Stimulated activated CD8-positive, alpha-beta memory T cell treated with anti-CD3 and anti-CD28 coated beads, Interleukin-12 subunit alpha, Interleukin-12 subunit beta, amount 100 ng/mL, for 24 hours (primary cell): ENCODE data around the gene OR1I1.

ENCODE experiments used
- DNase-seq: peaks from one replicate; pipeline ENCODE4 v3.0.0-alpha.2; 2020; ENCODE audit errors: extremely low read depth

Gene OR1I1

DNA sequence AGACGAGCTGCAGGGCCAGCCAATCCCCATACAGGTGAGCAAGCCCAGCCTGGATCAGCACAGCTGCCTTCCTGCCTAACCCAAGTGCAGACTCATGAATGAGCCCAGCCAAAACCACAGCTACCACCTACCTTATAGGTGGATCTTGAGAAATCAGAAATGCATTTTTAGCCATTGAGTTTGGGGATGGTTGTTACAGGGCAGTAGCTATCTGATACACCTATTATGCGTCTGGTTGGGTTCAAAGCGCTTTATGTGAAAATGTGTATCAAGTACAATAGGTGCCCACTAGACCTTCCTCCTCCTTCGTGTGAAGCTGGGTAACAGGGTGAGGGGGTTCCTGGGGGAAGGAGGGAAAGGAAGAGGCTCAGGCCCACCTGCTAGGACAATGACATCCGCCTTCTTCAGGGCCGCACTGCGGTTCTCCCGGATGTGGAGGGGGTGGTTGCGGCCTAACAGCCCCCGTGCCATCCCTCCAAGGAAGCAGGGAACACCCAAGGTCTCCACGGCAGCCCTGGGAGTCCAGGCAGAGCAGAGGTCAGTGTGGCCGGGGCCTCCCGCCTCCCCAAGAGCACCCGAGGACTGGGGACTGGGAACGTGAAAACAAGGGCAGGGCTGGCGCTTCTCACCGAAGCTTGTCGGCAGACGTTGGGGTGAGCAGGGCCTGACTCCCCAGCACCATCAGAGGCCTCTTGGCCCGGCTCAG lies 36.9 kb downstream of the OR1I1 start:
- no peak for DNase-seq

DNA sequence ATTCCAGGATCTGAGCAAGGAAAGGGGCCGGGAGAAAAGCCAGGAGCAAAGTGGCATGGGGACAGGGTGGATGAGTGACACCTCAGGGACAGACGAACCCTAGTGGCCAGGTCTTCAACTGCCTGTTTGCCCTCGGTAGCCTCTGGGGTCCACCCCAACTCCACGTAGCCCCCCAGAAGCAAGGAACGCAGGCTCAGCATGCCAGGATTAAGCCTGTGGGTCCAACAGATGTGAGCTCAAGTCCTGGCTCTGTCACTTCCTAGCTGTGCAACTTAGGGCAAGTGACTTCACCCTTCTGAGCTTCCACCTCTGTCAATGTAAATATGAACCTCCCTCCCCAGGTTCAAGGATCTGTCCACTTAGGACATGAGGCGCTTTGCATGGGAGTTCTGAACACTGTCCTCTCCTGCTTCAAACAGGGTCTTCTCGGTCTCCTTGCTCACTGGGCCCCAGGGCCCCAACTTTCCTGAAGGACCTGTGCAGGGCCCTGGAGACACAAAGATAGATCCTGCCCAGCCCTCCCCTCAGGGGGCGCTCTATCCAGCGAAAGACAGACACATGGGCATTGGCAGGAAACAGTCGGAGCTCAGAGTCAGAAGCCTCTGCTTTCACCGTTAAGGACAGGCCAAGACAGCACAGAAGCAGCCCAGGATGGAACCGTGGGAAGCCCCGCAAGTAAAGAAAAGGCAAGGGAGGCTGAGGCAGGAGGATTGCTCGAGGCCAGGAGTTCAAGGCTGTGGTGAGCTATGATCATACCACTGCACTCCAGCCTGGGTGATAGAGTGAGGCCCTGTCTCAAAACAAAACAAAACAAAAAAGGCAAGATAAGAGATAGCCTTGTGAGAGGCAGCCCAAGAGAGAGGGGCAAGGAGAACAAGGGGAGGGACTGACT lies 38.4 kb downstream of the OR1I1 start:
- no peak for DNase-seq

DNA sequence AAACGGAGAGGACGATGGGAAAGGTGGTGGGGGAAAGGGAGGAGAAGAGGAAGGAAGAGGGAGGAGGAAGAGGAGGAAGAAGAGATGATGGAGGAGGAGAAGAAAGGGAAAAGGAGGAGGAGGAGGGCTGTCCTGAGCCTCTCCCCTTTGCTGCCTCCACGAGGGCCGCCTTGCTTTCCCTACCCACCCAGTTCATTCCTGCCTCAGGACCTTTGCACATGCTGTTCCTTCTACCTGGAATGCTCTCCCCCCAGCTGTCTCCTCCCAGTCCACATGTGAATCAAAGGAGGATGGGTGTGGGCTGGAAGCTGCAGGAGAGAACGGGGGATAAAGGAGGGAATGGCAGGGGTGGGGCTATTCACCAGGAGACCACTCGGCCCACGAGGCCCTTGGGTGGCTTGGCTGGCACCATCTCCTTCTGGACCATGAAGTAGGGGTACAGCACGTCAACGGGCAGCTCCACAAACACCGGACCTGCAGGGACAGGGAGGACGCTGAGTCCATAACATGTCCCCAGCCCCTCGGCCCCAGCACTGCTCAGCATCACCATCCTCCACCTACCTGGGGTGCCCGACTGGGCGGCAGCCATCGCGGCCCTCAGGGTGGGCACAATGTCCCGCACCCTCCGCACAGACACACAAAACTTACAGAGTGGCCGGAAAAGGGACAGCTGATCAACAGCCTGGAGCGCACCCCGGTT lies 40.5 kb downstream of the OR1I1 start:
- no peak for DNase-seq

DNA sequence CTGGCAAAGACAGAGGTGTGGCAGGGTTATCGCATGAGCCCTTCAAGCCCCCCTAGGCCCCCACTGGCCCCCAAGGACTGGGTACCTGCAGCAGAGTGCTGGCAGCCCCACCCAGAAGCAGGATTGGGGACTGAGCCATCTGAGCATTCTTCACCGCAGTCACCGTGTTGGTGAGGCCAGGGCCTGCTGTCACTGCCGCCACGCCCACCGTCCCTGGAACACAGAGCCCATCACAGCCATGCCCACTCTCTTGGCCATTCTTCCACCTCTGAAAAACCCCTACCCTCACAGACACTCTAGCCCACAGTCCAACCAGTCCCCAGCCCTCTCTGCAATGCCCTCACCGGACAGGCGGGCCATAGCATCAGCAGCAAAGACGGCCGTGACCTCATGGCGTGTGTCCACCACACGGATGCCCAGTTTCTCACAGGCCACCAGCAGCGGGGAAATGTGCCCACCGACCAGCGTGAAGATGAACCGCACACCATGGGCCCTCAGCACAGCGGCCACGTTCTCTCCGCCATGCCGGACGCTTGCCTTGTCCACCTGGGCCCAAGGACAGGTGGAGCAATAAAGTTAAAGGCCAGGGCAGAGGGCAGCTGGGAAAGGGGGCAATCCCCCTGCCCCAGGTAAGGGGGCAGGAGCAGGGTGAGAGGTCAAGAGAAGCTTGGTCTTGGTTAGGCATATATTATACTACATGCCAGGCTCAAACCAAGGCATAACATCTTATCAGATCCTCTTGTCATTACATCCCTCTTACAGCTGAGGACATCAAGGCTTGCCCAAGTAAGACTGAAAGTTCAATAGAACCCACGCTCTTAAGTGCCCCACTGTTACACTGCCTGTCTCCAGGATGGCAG lies 41.2 kb downstream of the OR1I1 start:
- no peak for DNase-seq

DNA sequence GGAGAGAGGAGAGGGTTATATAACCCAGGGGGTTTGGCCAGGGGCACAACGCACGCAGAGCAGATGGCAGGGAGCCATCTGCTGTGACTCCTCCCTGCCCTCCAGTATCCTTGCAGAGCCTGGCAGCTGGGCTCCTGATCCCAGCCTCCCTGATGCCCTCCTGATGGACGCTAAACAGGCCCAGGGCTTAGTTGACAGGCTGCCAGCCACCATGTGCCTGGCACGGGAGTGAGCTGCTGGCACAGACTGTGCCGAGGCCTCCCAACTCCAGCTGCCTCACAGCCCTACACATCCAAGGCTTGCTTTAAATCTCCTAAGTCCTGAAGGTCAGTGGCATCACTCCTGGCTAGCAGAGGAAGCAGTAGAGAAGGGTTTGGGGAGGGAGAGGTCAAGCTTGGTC lies 41.9 kb downstream of the OR1I1 start:
- DNase-seq = no peak

DNA sequence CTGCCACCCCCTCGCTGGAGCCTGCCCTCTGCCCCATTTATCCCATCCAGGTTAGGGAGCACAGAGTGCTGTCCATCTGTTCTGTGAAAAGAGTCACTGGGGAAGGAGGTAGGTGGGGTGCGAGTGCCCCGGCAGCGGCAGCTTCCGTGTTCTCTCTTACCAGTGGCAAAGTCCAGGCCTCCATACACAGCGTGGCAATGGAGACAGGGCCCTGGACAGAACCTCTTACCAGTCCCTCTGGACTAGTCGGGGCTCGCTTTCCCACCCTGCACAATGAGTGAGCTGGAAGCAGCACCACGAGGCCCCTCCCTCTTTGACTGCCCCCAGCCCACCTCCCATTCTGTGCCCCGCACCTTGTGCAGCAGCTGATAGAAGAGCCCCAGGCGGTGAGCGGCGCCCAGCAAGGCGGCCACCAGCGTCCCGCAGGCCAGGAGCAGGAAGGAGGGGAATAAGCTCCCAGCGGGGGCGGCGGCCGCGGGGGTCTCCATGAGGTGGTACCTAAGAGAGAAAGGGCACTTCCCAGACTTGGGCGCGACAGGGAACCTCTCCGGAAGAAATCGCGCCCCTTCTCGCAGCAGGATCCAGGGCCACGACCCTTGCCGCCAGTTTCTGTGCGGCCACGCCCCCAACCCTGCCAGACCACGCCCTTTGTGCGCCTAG lies 42.7 kb downstream of the OR1I1 start:
- DNase-seq = no peak

DNA sequence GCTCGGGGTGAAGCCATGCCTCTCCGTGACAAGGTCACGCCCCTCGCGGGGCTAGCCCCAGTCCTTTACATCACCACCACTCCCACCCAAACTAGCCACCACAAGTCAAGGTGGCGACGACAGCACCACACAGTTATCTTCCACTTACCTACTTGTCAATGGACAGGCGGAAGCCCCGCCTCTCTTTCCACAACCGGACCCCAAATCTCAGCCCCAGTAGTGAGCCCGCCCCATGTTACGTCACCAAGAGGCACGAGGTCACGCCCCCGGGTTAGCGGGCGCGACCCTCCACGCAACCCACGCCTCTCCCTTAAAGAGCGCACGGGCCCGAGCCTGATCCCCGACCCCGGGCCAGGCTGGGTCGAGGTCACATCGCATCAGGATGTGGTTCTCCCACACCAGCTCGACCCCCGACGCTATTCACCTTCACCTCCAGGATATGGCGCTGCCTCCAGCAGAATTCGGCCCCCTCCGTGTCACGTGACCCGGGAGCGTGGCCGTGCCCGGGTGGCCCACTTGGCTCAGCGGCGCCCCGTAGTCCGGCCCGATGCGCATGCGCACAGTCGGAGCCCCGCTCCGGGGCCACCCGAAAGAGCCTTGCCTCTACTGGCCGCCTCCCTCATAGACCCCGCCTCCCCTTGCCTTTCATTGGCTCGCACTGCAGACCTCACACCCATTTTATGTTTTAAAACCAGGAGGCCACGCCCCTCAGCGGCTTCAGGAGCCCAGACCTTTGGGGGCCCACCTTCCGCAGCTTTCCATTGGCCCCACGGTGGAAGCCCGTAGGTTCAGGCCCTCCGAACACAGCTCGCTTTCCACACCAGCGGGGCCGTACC lies 43.4 kb downstream of the OR1I1 start:
- DNase-seq = peak; percentile 97

DNA sequence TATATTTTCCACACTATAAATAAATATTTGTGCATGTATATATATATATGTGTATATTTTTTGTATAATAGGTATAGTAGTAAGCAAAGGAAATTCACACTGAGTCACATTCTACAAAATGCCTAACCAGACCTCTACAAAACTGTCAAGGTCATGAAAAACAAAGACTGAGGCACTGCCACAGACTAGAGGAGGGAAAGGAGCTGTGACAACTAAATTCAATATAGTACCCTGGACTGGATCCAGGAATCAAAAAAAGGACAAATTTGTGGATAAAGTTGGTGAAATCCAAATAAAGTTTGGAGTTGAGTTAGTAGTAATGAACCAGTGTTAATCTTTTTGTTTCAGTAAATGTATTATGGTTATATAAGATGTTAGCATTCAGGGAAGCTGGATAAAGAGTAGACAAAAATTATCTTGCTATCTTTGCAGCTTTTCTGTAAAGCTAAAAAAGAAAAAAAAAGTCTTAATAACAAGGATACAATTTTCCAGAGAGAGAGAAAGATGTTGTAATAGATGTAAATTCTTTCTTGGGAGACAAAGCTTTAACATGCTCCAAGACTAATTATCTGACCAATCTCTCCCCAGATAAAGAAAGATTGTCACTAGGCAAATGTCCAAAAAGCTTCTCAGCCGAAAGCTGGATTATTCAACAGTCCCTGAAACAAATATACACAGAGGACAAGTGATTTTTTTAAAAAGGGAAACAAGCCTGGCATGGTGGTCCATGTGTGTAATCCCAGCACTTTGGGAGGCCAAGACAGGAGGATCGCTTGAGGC lies 44.3 kb downstream of the OR1I1 start:
- DNase-seq = no peak

DNA sequence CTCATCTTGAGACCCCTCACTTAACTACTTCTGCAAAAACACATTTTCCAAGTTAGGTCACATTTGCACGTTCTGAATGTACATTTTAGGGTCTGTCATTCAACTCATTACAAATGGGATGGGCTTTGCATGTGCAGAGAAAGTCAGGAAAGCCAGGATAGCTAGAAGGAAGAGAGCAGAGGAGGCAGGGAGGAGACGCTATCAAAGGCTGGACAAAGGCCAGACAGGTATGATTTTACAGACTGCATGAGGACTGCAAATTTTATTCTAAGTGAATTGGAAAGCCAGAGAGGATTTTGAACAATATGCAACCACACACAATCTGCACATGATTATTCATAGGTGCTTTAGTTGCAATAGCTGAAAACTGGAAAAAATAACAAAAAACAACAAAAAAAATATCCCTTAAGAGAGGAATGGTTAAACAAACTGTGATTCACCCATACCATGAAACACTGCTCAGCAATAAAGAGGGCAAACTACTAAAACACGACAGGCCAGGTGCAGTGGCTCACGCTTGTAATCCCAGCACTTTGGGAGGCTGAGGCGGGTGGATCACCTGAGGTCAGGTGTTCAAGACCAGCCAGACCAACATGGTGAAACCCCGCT lies 46.3 kb downstream of the OR1I1 start:
- no peak for DNase-seq

DNA sequence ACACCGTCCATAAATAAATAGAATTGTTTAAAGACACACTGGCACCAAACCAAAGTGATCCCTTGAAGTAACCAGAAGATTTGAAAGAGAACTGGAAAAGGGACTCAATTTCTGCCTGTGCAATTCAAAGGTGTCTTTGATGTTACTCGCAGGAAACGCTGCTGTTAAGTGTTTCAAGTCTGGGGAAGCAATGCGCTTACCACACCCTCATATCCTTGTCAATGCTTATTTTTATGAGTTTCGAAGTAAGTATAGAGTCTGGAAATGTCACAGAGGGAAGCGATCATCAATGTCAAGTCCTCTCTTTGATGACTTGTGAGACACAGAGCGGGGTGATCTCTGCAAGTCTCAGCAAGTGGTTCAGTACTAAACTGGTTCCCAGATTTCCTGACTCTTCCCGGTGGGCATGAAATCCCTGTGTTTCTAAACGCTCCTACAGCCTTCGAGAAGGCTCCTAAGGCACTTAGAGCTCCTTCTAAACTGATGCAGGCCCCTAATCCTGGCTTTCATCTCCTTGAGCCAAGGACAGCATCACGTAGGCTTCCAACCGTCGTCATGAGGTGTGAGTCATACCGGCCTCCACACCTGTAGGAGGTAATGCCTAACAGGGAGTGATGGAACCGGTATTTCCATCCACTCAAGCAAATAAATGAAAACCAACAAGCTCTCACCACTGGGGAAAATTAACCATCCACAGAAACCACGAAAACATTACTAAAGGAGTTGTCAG lies 48.0 kb downstream of the OR1I1 start:
- no peak for DNase-seq

DNA sequence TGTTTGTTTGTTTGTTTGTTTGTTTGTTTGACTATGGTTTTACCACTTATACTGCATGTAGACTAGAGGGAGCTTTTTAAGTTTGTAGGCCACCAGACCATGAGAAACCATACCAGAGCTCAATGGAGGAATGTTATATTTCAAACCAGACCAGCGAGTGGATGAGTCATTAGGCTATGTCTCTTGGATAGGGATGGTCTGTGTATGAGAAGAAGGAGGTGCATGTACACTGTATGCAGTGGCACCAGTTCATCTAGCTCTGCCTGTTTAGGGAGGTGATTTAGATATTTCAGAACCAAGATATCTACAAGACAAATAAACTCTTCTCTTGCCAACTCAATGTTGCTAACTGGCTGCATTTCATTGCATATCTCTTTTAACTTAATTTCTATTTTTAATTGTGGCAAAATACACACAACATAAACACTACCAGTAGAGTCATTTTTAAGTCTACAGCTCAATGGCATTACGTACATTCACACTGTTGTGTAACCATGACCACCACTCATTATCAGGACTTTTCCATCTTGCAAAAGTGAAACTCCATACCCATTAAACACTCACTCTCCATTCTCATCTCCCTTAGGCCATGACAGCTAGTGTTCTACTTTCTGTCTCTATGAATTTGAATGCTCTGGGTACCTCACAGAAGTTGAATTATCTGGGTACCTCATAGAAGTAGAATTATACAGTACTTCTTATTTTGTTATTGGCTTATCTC lies 54.4 kb downstream of the OR1I1 start:
- no peak for DNase-seq

DNA sequence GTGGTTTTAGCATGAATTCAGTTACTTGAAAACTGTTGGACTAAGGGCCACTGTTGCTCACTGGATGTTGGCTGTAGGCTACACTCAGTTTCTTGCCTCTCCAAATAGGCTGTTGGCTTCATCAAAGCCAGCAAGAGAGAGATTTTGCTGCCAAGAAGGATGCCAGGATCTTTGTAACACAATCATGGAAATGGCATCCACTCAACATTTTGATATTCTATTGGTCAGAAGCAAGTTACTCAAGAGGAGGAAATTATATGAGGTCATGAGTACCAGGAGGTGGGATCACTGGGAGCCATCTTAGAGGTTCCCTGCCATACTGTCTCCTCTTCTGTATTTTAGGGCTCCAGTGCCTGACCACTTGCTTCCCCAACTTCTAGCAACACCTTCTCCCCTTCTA lies 55.8 kb downstream of the OR1I1 start:
- DNase-seq = no peak

DNA sequence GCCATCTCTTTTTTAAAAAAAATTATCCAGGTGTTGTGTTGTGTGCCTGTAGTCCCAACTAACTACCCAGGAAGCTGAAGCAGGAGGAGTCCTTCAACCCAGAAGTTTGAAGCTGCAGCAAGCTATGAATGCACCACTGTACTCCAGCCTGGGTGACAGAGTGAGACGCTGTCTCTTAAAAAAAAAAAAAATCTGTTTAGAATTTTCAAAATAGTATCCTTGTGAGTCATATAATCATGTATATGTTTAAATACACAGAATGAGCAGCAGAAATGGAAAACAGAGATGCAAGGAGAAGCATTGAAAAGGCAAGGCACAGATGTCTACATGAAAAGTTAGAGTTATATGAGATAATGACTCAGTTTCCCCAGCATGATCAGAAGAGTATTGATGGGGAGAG lies 56.4 kb downstream of the OR1I1 start:
- no peak for DNase-seq

DNA sequence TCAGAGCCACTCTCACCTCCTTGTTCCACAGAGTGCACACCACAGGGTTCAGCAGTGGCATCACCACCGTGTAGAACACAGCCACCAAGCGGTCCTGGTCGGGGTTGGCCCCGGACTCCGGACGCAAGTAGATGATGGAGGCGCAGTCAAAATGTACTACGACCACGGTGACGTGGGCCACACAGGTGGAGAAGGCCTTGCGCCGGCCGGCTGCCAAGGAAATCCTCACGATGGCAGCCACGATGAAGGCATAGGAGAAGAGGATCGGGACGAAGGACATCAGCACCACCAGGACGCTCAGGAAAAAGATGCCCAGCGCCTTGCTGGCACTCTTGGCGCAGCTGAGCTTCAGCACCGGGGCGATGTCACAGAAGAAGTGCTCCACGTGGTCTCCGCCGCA lies 59.1 kb downstream of the OR1I1 start:
- DNase-seq = no peak

DNA sequence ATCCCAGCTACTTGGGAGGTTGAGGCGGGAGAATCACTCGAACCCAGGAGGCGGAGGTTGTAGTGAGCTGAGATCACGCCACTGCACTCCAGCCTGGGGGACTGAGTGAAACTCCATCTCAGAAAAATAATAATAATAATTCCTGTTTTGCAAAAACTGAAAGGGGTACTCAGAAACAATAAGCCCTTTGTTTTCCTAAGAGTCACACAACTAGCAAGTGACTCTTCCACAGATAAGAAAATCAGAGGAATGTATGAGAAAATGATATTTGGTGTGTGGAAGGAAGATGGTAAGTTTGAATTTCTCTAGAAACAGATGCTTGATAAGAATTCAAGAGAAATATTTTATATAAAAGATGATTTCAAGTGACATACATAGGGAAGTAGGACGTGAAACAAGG lies 60.3 kb downstream of the OR1I1 start:
- no peak for DNase-seq
